Thyroid gland (tissue), 4 donors: Measurements from ENCODE around the gene PIANP. TPM values are rescaled to one million over a fixed set of nuclear protein-coding genes. Genes with fewer than 3 reads are reported as not detected.

Experiments
- DNase-seq, 2 donors: peaks; one replicate each; pipeline ENCODE4 v3.0.0-alpha.2; 2019
- H3K27ac ChIP-seq, 3 donors: fragments of 200-600 bp; sonication (generic); 1 replicate in 2 of 3; 2 replicates in 1 of 3; pipeline ENCODE4 v1.5.1; 2016 to 2019; ENCODE audit warnings: mild to moderate bottlenecking in 1 of 3, moderate library complexity in 1 of 3
- H3K27me3 ChIP-seq: fragments of 200-600 bp; sonication (generic); one replicate; pipeline ENCODE4 v1.5.1; 2019
- H3K36me3 ChIP-seq, 2 donors: fragments of 200-600 bp; sonication (generic); one replicate each; pipeline ENCODE4 v1.5.1; 2016 to 2019
- H3K4me1 ChIP-seq, 2 donors: fragments of 200-600 bp; sonication (generic); one replicate each; pipeline ENCODE4 v1.5.1; 2017 to 2019
- H3K4me3 ChIP-seq, 3 donors: fragments of 200-600 bp; sonication (generic); replicated peaks in 1 of 3; 1 replicate in 2 of 3; 2 replicates in 1 of 3; pipeline ENCODE4 v1.5.1; 2016; ENCODE audit warnings: mild to moderate bottlenecking in 1 of 3
- H3K9me3 ChIP-seq: fragments of 200-600 bp; sonication (generic); one replicate; pipeline ENCODE4 v1.5.1; 2017
- CTCF ChIP-seq, 6 experiments: fragments of 200-600 bp in 3 of 6; fragments of 450-650 bp in 3 of 6; sonication (generic) in 3 of 6; IDR thresholded peaks; one replicate each; pipeline ENCODE4 v1.5.1; 2016 to 2019; ENCODE audit warnings: antibody characterized with exemption in 6 of 6, mild to moderate bottlenecking in 2 of 6, inconsistent platforms in 1 of 6, moderate library complexity in 1 of 6
- POLR2A ChIP-seq, 2 donors: fragments of 450-650 bp; IDR thresholded peaks; one replicate each; pipeline ENCODE4 v1.6.1; 2017; ENCODE audit warnings: antibody characterized with exemption in 2 of 2, mild to moderate bottlenecking in 2 of 2, moderate library complexity in 1 of 2
- WGBS, 2 donors: methylation state at CpG; one replicate each; pipeline ENCODE4 v1.1.5; 2017; 5-methylcytosine and 5-hydroxymethylcytosine counted together
- intact Hi-C: fragments of 100-400 bp; cut with DNase I; formaldehyde crosslinking; loops from one replicate; pipeline ENCODE4 v1.15.1; 2023
- total RNA-seq, 4 donors: library from RNA; depleted of rRNA; stranded (reverse); fragments of >200 nt; gene quantifications; one replicate each; pipeline ENCODE4 v1.2.3, GENCODE V29; 2016

PIANP gene
- total RNA-seq, 4 donors from 2014 or later: 0.11 to 0.39 TPM; not detected in 2

DNA sequence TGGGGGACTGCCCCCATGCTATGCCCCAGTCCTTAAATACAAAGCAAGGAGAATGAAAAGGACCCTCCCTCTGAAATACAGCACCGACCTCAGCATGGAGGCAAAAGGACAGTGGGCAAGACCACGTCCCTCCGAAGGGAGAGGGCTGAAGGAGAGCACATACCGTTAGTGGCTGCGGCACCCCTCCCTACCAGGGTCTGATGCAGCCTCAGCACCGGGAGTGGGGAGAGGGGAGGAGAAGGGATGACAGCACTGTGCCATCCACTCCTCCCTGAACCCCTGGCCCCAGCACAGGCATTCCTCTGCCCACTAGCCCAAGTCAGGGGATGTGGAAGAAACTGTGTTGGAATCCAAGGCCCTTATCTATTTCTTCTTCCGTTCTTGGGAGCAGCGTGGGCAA is 49.8 kb downstream of the PIANP start:
- intact Hi-C loops: loop anchor here (5.0 kb wide), 1 partner anchor 46 kb away; no protein-coding TSS in a partner anchor
- Histone ChIP-seq H3K9me3 (no peaks in the 10 kb centered on the region), H3K27ac (no peak overlapping the region), H3K36me3 (peaks cover 34 to 61% of the 10 kb centered on the region in 2 donors), H3K4me1 (no peaks in the 10 kb centered on the region), H3K27me3 (no peaks in the 10 kb centered on the region), H3K4me3 (no peak overlapping the region)
- DNase-seq: no peak
- 90 to 93% methylated on average over 8 of the region's 8 CpGs for WGBS, 2 donors
- no peak for TF ChIP-seq POLR2A (IDR thresholded peaks at IDR 0.05)
- TF ChIP-seq CTCF (IDR thresholded peaks at IDR 0.05): no peak

DNA sequence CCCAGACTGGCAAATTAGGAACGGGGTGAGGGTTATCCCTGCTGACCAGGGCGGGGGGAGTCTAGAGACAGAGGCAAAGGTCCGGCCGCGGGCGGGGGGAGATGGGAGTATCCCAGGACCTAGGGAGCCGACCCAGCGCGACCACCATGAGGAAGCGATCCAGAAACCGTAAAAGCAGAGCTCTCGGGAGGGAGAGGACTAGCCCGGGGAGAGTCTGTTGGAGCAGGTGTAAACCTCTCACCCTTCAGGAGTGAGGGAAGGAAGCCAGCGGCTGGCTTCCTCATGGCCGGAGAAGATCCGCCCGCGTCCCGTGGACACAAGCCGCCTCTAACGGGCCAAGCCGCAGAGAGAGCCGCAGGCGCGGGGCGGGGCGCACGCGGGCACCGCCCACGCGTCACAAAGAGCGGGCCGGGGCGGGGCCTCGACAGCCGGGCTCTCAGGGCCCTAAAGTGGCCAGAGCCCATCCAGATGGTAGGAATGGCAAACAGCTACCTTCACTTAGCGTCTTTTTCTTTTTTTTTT is 53.5 kb downstream of the PIANP start, which contains the start of gene ACRBP:
ACRBP (minus strand) TSS at position 350 of the 522 bp plus-strand sequence; CDS start at position 284, 66 bp downstream.
- DNase-seq: peak; percentile 86 to 88
- Histone ChIP-seq H3K9me3 (no peaks in the 10 kb centered on the region), H3K4me1 (no peaks in the 10 kb centered on the region), H3K27me3 (no peaks in the 10 kb centered on the region), H3K27ac (peak within 1 kb of the TSS in 1 of 3 donors; percentile 4), H3K36me3 (peaks cover 19 to 30% of the 10 kb centered on the region in 2 donors), H3K4me3 (peak within 1 kb of the TSS in 2 of 3 donors; percentile 19 to 29)
- TF ChIP-seq CTCF (IDR thresholded peaks at IDR 0.05): no peak
- peak in 1 of 2 donors; percentile 62 for TF ChIP-seq POLR2A (IDR thresholded peaks at IDR 0.05)
- intact Hi-C loops: loop anchor here (2.0 kb wide), 1 partner anchor 26 kb away; no protein-coding TSS in a partner anchor
- 4 to 6% methylated on average over 36 to 37 of the region's 38 CpGs for WGBS, 2 donors

DNA sequence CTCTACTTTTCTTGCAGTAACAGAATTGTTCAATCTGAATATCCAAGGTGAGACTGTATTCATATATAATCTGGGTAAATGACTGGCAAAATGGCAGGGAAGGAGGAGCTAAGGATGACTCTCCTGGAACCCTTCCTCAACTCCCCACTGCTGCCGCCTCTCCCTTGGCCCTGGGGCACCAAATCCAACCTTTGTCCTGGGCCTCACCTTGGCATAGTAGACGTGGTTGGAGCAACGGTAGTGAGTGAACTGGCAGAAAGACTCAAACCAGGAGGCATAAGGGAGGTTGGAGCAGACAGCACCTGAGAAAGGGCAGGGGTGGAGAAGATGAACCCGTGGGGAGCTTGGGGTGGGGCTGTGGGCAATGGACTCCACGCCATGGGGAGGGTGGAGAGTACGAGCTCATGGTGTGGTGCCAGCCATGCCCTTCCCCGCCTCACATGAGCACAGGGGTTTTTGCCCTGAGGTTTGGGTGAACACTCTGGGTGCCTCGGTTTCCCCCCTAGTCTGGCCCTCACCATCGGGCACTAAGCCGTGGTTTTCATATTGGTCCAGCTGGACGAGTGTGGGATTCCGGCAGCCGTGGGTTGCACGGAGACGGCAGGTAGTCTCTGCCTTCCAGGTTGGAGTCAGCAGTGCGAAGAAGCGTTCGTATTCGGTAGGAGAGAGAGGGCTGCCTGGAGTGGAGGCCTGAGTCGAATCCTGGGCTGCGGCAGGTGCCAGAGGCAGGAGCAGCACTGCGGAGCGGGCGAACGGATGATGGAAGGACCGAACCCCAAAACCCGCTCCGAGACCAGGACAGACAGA is 54.1 kb downstream of the PIANP start:
- TF ChIP-seq CTCF (IDR thresholded peaks at IDR 0.05): no peak
- TF ChIP-seq POLR2A (IDR thresholded peaks at IDR 0.05): no peak
- Histone ChIP-seq H3K36me3 (peaks cover 17 to 23% of the 10 kb centered on the region in 2 donors), H3K9me3 (no peaks in the 10 kb centered on the region), H3K4me1 (no peaks in the 10 kb centered on the region), H3K27ac (peak overlapping the region in 1 of 3 donors; percentile 4), H3K4me3 (peak overlapping the region in 2 of 3 donors; percentile 19 to 29), H3K27me3 (no peaks in the 10 kb centered on the region)
- peak in 1 of 2 donors; percentile 23 for DNase-seq
- WGBS, 2 donors: 58 to 64% methylated on average over 26 to 28 of the region's 28 CpGs
- intact Hi-C loops: loop anchor here (2.0 kb wide), 1 partner anchor 26 kb away; no protein-coding TSS in a partner anchor

DNA sequence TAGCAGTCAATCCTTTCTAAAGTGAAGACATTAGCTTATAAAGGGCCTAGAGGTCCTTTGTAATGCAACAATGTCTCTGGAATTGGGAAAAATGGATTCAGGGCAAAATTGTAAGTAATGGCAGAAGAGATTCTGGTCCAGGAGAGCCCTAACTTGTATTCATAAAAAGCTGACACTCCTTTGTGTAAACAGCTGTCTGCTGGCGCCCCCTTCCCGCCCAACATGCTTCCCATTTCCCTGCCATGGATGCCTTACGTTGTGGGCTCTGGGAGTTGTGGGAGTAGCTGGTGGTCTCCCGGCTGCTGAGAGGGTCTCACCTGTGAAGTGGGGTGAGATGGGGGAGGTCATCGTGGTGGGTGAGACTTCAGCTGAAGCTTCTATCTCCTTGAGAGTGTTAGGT is 55.7 kb downstream of the PIANP start:
- Histone ChIP-seq H3K4me1 (peaks cover 0 to 5% of the 10 kb centered on the region in 2 donors), H3K4me3 (no peak overlapping the region), H3K27ac (no peak overlapping the region), H3K9me3 (no peaks in the 10 kb centered on the region), H3K36me3 (peaks cover 4 to 8% of the 10 kb centered on the region in 2 donors), H3K27me3 (no peaks in the 10 kb centered on the region)
- 39 to 44% methylated on average over 5 of the region's 5 CpGs for WGBS, 2 donors
- DNase-seq: peak; percentile 44 to 55
- intact Hi-C loops: no loop called here
- peak in 3 of 6 experiments; percentile 21 to 35 (median 26) for TF ChIP-seq CTCF (IDR thresholded peaks at IDR 0.05)
- TF ChIP-seq POLR2A (IDR thresholded peaks at IDR 0.05): no peak

- no peak for DNase-seq
- no peaks in the 10 kb centered on the region for H3K9me3 ChIP-seq
- H3K27ac ChIP-seq: no peak overlapping the region
- intact Hi-C loops: no loop called here
- 70 to 77% methylated on average over 6 of the region's 6 CpGs for WGBS, 2 donors
- peaks cover 0 to 7% of the 10 kb centered on the region in 2 donors for H3K36me3 ChIP-seq
- H3K4me1 ChIP-seq: peaks cover 5 to 12% of the 10 kb centered on the region in 2 donors
- no peak for TF ChIP-seq CTCF (IDR thresholded peaks at IDR 0.05)
- TF ChIP-seq POLR2A (IDR thresholded peaks at IDR 0.05): no peak
- no peaks in the 10 kb centered on the region for H3K27me3 ChIP-seq
- H3K4me3 ChIP-seq: no peak overlapping the region
Observed at GRCh38 chr12:6644257-6644596, 56.4 kb downstream of the PIANP start.
